Upper lobe of left lung (tissue), 4 donors: ENCODE measurements around the gene IFT22.

Experiments
- POLR2A ChIP-seq, 4 donors: fragments of 450-650 bp; IDR thresholded peaks; one replicate each; pipeline ENCODE4 v1.5.1; 2016 to 2017; ENCODE audit warnings: antibody characterized with exemption in 4 of 4, mild to moderate bottlenecking in 2 of 4
- TF ChIP-seq, protein P1 (sequence below), 6 experiments: fragments of 450-650 bp in 4 of 6; fragments of 200-600 bp in 2 of 6; sonication (generic) in 2 of 6; IDR thresholded peaks; one replicate each; pipeline ENCODE4 v1.5.1; 2016 to 2019; ENCODE audit warnings: antibody characterized with exemption in 6 of 6

DNA sequence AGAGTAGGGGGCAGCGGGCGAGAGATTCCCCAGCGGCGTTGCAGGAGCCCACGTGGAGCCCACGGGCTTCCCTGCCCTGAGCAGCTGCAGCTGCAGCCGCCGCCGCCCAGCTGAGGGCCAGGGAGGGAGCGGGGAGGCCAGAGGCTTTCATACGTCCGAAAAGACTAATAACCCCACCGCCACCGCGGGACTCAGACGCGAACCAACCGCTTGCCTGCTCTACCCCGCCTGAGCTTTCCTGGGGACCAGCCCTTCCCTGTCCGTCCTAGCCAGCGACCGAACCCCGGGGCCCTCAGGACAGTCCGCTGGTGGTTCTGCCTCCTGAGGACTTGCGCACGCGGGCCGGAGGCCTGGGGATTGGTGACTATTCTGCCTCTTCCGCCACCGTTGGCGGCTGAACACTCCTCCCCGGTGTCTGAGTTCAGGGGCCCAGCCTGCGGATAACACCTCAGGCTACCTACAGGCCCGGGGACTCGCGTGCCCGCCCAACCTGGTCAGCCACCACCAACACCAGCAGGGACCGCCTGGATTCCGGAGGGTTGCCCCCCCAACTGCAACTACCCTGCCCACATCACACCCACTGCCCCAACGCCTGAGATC, 18.4 kb downstream of the IFT22 start:
- TF ChIP-seq POLR2A (IDR thresholded peaks at IDR 0.05) = no peak
- TF ChIP-seq, protein P1, sequence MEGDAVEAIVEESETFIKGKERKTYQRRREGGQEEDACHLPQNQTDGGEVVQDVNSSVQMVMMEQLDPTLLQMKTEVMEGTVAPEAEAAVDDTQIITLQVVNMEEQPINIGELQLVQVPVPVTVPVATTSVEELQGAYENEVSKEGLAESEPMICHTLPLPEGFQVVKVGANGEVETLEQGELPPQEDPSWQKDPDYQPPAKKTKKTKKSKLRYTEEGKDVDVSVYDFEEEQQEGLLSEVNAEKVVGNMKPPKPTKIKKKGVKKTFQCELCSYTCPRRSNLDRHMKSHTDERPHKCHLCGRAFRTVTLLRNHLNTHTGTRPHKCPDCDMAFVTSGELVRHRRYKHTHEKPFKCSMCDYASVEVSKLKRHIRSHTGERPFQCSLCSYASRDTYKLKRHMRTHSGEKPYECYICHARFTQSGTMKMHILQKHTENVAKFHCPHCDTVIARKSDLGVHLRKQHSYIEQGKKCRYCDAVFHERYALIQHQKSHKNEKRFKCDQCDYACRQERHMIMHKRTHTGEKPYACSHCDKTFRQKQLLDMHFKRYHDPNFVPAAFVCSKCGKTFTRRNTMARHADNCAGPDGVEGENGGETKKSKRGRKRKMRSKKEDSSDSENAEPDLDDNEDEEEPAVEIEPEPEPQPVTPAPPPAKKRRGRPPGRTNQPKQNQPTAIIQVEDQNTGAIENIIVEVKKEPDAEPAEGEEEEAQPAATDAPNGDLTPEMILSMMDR (IDR thresholded peaks at IDR 0.05) = no peak
